Tibial nerve (tissue), 4 donors: ENCODE results near the gene CYTIP. TPM values are rescaled to one million over a fixed set of nuclear protein-coding genes. Genes with fewer than 3 reads are reported as not detected.

Experiments
- DNase-seq, 2 donors: peaks; one replicate each; pipeline ENCODE4 v3.0.0-alpha.2; 2019; ENCODE audit warnings: low spot score in 2 of 2
- H3K27ac ChIP-seq, 4 donors: fragments of 200-600 bp; sonication (generic) in 3 of 4; one replicate each; pipeline ENCODE4 v1.5.1; 2017 to 2019; ENCODE audit warnings: mild to moderate bottlenecking in 1 of 4
- H3K27me3 ChIP-seq, 2 donors: fragments of 200-600 bp; sonication (generic) in 1 of 2; one replicate each; pipeline versions ENCODE4 v1.5.1 to v1.6.0; 2017 to 2019
- H3K36me3 ChIP-seq, 3 donors: fragments of 200-600 bp; sonication (generic); one replicate each; pipeline ENCODE4 v1.5.1; 2018 to 2019
- H3K4me1 ChIP-seq, 4 donors: fragments of 200-600 bp; sonication (generic) in 3 of 4; one replicate each; pipeline ENCODE4 v1.5.1; 2017 to 2019
- H3K4me3 ChIP-seq, 4 donors: fragments of 200-600 bp; sonication (generic) in 3 of 4; one replicate each; pipeline ENCODE4 v1.5.1; 2017 to 2019; ENCODE audit warnings: mild to moderate bottlenecking in 1 of 4, moderate library complexity in 1 of 4
- H3K9me3 ChIP-seq, 4 donors: fragments of 200-600 bp; sonication (generic) in 3 of 4; one replicate each; pipeline ENCODE4 v1.5.1; 2017 to 2019
- EP300 ChIP-seq, 2 donors: sonication (generic); formaldehyde crosslinking; IDR thresholded peaks; one replicate each; pipeline ENCODE4 v1.6.1; 2017; ENCODE audit warnings: antibody characterized with exemption in 2 of 2, mild to moderate bottlenecking in 1 of 2
- POLR2A ChIP-seq, 2 donors: fragments of 450-650 bp; IDR thresholded peaks; one replicate each; pipeline ENCODE4 v1.6.1; 2017; ENCODE audit warnings: antibody characterized with exemption in 2 of 2, mild to moderate bottlenecking in 2 of 2, moderate library complexity in 2 of 2
- WGBS, 2 donors: methylation state at CpG; one replicate each; pipeline ENCODE4 v1.1.5; 2018; 5-methylcytosine and 5-hydroxymethylcytosine counted together
- total RNA-seq, 4 donors: library from RNA; depleted of rRNA; stranded (reverse); fragments of >200 nt; gene quantifications; one replicate each; pipeline ENCODE4 v1.1.0, GENCODE V29; 2016
- TF ChIP-seq, protein P1 (sequence below), 5 experiments: fragments of 200-600 bp in 3 of 5; fragments of 450-650 bp in 2 of 5; sonication (generic) in 3 of 5; IDR thresholded peaks; one replicate each; pipeline ENCODE4 v1.5.1; 2016 to 2019; ENCODE audit warnings: antibody characterized with exemption in 5 of 5, mild to moderate bottlenecking in 3 of 5, moderate library complexity in 2 of 5

CYTIP gene
- total RNA-seq, 4 donors from 2014 or later, result 3.7 to 9.3 (median 8.1) TPM

DNA sequence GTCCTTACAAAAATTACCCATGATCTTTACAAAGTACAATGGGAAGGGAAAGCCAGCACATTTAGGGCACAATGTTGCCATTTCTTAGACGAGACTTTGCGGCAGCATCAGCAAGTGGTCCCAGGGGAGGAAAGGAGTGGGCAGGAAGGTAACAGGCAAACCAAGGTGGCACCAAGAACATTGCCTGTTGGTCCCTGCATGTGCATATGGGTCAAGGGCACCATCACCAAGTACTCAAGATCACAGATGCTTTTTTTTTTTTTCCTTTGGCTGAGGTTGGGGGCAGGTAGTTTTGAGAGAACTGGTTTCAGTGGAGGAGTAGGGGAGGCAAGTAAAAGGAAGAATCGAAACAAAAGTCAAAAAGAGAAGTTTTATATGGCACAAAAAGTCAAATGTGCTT lies 752 bp upstream of the CYTIP start:
- Histone ChIP-seq H3K27me3 (no peaks in the 10 kb centered on the region), H3K27ac (peak overlapping the region in 2 of 4 donors; percentile 18 to 80), H3K9me3 (no peaks in the 10 kb centered on the region), H3K4me3 (peak overlapping the region in 1 of 4 donors; percentile 44), H3K4me1 (no peaks in the 10 kb centered on the region), H3K36me3 (no peaks in the 10 kb centered on the region)
- 80 to 86% methylated on average over 3 of the region's 3 CpGs for WGBS, 2 donors
- DNase-seq, result no peak
- TF ChIP-seq EP300 (IDR thresholded peaks at IDR 0.05) (no peak), POLR2A (IDR thresholded peaks at IDR 0.05) (no peak)
- TF ChIP-seq, protein P1, sequence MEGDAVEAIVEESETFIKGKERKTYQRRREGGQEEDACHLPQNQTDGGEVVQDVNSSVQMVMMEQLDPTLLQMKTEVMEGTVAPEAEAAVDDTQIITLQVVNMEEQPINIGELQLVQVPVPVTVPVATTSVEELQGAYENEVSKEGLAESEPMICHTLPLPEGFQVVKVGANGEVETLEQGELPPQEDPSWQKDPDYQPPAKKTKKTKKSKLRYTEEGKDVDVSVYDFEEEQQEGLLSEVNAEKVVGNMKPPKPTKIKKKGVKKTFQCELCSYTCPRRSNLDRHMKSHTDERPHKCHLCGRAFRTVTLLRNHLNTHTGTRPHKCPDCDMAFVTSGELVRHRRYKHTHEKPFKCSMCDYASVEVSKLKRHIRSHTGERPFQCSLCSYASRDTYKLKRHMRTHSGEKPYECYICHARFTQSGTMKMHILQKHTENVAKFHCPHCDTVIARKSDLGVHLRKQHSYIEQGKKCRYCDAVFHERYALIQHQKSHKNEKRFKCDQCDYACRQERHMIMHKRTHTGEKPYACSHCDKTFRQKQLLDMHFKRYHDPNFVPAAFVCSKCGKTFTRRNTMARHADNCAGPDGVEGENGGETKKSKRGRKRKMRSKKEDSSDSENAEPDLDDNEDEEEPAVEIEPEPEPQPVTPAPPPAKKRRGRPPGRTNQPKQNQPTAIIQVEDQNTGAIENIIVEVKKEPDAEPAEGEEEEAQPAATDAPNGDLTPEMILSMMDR (IDR thresholded peaks at IDR 0.05), result no peak

DNA sequence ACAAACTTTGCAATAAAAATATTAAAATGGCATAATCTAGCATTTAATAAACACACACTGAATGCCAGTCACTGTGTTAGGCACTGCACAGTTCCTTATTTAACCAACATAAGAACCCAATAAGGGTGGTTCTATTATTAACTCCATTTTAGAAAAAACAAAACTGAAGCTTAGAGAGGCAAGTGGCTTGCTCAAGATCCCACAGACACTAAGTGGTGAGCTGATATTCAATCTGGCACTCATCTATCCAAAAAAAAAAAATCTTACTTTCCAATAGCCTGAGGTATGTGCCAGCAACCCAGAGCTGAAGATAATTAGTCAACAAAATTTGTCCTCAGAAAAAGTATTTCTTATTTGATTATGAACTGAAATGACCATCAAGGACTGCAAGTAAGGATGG lies 799 bp downstream of the CYTIP start:
- H3K27ac ChIP-seq, result peak overlapping the region in 2 of 4 donors; percentile 54 to 80

DNA sequence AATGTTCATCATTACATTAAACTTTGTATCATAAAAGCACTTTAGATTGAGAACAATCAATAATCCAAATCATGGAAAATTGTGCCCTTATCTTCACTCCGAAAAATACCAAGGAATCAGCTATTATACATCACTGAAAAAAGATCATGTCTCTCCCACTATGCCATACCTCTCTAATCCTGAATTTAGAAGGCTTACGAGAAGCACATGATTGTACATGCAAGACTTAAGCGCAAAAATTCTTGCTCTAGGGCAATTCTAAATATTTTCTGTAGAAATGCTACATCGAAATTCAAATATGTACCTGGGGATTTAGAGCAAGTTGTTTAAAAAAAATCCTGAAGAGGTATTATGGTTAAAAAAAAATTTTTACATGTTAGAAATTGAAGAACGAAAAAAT lies 1.3 kb downstream of the CYTIP start:
- 68 to 69% methylated on average over 5 of the region's 5 CpGs for WGBS, 2 donors
- H3K27me3 ChIP-seq, result no peaks in the 10 kb centered on the region
- peak overlapping the region; percentile 5 to 44 (median 24) for H3K4me3 ChIP-seq
- no peaks in the 10 kb centered on the region for H3K9me3 ChIP-seq
- DNase-seq, result no peak
- peak overlapping the region in 2 of 4 donors; percentile 54 to 80 for H3K27ac ChIP-seq
- TF ChIP-seq, protein P1 (IDR thresholded peaks at IDR 0.05), result no peak
- TF ChIP-seq POLR2A (IDR thresholded peaks at IDR 0.05), result no peak
- no peak for TF ChIP-seq EP300 (IDR thresholded peaks at IDR 0.05)
- no peaks in the 10 kb centered on the region for H3K36me3 ChIP-seq
- peaks cover 0 to 7% (median 0%) of the 10 kb centered on the region in 4 donors for H3K4me1 ChIP-seq

More for the DNA sequence above, 799 bp downstream of the CYTIP start:
- Histone ChIP-seq H3K4me3 (peak overlapping the region; percentile 5 to 44 (median 24)), H3K27me3 (no peaks in the 10 kb centered on the region), H3K9me3 (no peaks in the 10 kb centered on the region), H3K36me3 (no peaks in the 10 kb centered on the region), H3K4me1 (peaks cover 0 to 7% (median 0%) of the 10 kb centered on the region in 4 donors)
- DNase-seq, result no peak
- TF ChIP-seq, protein P1 (IDR thresholded peaks at IDR 0.05), result no peak
- TF ChIP-seq POLR2A (IDR thresholded peaks at IDR 0.05) (no peak), EP300 (IDR thresholded peaks at IDR 0.05) (no peak)

DNA sequence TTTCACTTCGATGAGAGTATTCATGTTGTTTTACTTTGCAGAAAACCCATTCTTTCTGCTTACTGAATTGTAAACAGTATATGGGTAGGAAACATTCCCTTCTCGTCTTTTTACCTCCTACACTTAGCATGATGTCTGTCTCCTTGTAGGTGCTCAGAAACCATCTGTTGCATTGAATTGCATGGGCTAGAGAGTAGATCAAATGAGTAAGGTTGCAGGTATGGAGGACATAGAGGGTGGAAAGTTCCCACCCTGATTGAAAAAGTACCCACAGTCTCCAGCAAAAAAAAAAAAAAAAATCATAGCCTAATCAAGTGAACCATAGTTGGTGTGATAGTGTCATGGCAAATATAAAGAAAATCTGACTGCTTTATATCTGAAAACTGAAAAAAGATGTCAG lies 1.7 kb downstream of the CYTIP start:
- 75 to 83% methylated on average over 2 of the region's 2 CpGs for WGBS, 2 donors
- H3K27me3 ChIP-seq, result no peaks in the 10 kb centered on the region
- DNase-seq, result no peak
- peak overlapping the region in 3 of 4 donors; percentile 7 to 44 (median 41) for H3K4me3 ChIP-seq
- H3K36me3 ChIP-seq, result no peaks in the 10 kb centered on the region
- peaks cover 0 to 7% (median 0%) of the 10 kb centered on the region in 4 donors for H3K4me1 ChIP-seq
- no peaks in the 10 kb centered on the region for H3K9me3 ChIP-seq
- H3K27ac ChIP-seq, result peak overlapping the region in 2 of 4 donors; percentile 54 to 80
- TF ChIP-seq POLR2A (IDR thresholded peaks at IDR 0.05) (no peak), EP300 (IDR thresholded peaks at IDR 0.05) (no peak)
- TF ChIP-seq, protein P1 (IDR thresholded peaks at IDR 0.05), result no peak

DNA sequence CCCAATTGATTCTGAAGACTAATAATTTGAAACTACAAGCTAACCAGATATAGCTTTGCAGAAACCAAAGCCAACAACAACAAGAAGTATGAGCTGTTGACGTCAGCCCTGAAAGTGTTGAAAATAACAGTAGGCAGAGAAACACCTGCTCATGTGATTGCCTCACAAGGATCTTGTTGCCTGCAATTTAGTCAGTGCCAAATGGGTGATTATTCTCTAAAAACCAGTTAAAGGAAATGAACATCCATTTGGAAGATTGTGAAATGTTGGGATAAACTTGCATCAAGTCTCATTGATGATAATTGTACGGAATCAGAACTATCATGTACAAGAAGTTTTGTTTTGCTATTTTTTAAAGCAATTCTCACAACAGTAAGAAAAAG lies 2.8 kb downstream of the CYTIP start:
- Histone ChIP-seq H3K27ac (peak overlapping the region in 2 of 4 donors; percentile 34 to 80), H3K27me3 (no peaks in the 10 kb centered on the region), H3K9me3 (no peaks in the 10 kb centered on the region), H3K36me3 (no peaks in the 10 kb centered on the region), H3K4me3 (peak overlapping the region in 2 of 4 donors; percentile 41 to 44), H3K4me1 (peaks cover 0 to 7% (median 0%) of the 10 kb centered on the region in 4 donors)
- peak in 1 of 2 donors; percentile 44 for TF ChIP-seq EP300 (IDR thresholded peaks at IDR 0.05)
- TF ChIP-seq POLR2A (IDR thresholded peaks at IDR 0.05), result no peak
- TF ChIP-seq, protein P1 (IDR thresholded peaks at IDR 0.05), result no peak
- 50 to 55% methylated on average over 2 of the region's 2 CpGs for WGBS, 2 donors
- DNase-seq, result no peak
